Epithelial cell of proximal tubule (primary cell): Measurements from ENCODE around the gene CATSPER4. TPM values are rescaled to one million over a fixed set of nuclear protein-coding genes. Genes with fewer than 3 reads are reported as not detected.

Experiments used
- DNase-seq: peaks from one replicate; pipeline ENCODE4 v3.0.0-alpha.2; 2011; ENCODE audit warnings: low read depth
- H3K4me3 ChIP-seq: 2 replicates; pipeline ENCODE4 v1.5.1; 2011; ENCODE audit warnings: low read depth, mild to moderate bottlenecking, low read length
- total RNA-seq: library from RNA; depleted of rRNA; stranded (reverse); fragments of >200 nt; gene quantifications from 2 replicates; pipeline ENCODE4 v1.2.3, GENCODE V29; 2015
- TF ChIP-seq, protein P1 (sequence below): conservative IDR thresholded peaks from 2 replicates; pipeline ENCODE4 v1.5.1; 2012; ENCODE audit warnings: low read depth, mild to moderate bottlenecking, low read length

Gene CATSPER4
- total RNA-seq, 1 donor from 2014 or later, result not detected

- no peak for DNase-seq
- H3K4me3 ChIP-seq, result no peak overlapping the region
- TF ChIP-seq, protein P1, sequence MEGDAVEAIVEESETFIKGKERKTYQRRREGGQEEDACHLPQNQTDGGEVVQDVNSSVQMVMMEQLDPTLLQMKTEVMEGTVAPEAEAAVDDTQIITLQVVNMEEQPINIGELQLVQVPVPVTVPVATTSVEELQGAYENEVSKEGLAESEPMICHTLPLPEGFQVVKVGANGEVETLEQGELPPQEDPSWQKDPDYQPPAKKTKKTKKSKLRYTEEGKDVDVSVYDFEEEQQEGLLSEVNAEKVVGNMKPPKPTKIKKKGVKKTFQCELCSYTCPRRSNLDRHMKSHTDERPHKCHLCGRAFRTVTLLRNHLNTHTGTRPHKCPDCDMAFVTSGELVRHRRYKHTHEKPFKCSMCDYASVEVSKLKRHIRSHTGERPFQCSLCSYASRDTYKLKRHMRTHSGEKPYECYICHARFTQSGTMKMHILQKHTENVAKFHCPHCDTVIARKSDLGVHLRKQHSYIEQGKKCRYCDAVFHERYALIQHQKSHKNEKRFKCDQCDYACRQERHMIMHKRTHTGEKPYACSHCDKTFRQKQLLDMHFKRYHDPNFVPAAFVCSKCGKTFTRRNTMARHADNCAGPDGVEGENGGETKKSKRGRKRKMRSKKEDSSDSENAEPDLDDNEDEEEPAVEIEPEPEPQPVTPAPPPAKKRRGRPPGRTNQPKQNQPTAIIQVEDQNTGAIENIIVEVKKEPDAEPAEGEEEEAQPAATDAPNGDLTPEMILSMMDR, result no peak
These were observed 35.7 kb upstream of the CATSPER4 start for GRCh38 chr1:26154750-26155149.

DNA sequence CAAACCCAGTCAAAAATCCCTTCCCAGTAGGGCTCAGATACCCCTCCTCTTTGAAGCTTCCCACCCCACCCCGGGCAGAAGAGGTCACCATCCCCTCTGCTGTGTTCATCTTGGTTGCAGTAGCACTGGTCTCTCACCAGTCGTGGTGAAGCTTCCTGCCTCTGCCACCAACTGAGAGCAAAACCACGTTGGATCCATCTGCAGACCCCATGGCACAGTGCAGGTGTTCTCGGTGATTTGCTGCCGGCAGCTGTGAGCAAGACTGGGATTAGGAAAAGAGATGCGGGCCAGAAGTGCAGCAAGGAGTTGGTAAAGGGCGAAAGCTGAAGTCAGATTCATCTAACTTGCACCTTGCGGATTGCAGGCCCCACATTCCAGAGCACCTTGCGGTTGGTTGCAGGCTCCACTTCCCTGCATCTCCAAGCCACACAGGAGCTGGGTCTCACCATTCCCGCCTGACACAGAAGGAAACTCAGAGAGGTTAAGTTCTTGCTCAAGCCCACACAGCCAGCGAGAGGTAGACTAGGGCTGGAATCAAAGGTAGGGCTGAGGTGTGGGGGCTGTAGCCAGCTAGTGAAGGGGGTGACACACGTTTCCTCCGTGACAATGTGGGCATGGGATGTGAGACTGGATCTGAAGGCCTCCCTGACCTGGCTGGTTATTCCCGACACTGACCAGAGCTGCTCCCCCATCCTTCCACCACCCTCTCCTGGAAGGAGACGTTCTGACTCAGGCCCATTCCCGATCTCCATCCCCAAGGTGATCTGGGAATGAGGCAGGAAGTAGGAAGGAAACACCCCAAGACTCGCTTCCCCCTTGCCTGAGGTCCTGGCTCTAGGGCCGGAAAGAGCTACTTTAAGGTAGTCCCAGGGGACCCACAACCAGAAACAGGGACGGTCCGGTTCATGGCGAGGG is 34.8 kb upstream of the CATSPER4 start:
- TF ChIP-seq, protein P1, result no peak

DNA sequence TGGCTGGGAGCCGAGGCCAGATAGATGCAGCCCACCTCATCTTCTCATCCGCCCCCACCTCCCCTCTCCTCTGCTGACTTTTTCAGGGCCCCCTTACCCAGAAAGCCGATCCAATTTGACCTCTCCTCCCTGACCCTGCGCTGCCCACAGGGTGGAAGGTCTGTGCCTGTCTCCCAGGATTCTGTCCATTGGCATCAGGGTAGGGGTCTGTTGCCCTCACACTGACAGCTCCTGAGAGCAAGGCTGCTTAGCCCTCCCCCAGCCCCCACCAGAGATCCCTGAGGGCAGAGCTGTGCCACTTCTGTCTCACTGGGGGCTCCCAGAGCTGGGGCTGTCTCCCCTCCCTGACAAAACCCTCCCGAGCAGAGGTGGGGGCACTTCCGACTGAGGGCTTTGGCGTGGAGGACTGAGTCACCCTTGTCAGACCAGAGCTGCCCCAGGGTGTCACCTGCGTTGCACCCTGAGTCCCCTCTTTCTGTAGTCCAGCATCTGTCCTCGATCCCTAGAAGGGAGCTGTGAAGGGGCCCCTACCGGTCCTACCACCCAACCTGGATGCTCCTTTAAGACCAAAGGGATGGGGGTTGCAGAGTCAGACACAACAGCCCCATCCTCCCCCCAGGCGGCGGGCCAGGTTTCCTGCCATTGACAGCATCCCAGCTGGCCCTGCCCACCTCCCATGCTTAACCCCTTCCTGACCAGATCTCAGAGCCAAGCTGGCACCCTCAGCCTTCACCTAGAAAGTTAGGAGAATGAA is 33.9 kb upstream of the CATSPER4 start:
- no peak for DNase-seq

More for the DNA sequence above, 34.8 kb upstream of the CATSPER4 start:
- H3K4me3 ChIP-seq, result no peak overlapping the region
- DNase-seq, result no peak

DNA sequence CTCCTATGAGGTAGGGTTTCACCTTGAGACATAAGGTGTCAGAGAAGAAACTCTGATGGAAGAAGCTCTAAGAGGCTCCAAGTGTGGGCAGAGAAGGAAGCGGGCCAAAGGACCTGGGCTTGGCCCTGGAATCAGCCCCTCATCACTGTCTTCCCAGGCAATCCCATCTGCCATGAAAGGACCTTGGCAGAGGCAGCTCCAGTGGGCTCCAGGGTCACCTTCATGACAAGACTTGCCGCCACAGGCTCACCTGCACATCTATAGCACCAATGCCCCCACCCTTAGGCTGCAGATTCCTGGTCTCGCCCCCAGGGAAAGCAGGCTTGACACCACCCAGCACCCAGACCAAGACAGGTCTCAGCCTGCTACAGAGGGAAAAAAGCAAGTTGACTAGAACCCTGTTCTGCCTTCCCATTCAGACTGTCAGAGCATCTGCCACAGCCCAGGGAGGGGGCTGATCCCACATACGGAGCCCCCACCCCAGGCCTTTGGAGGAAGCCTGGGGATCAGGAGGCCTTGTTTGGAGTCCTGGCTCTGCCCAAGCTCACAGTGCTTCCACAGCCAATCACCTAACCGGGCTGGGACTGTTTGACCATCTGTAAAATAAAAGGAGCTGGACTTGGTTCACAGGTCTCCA is 32.0 kb upstream of the CATSPER4 start:
- DNase-seq, result no peak
- TF ChIP-seq, protein P1, result no peak
- H3K4me3 ChIP-seq, result no peak overlapping the region

More for the DNA sequence above, 33.9 kb upstream of the CATSPER4 start:
- no peak overlapping the region for H3K4me3 ChIP-seq
- TF ChIP-seq, protein P1, result no peak

- no peak within 1 kb of the TSS for H3K4me3 ChIP-seq
- TF ChIP-seq, protein P1, result no peak
- DNase-seq, result no peak
These were observed 31.3 kb upstream of the CATSPER4 start, which contains the start of gene FAM110D for GRCh38 chr1:26158908-26159742. TSS of gene FAM110D (plus strand) at chr1:26159079. CDS start at chr1:26161292, 2,213 bp downstream.

GRCh38 chr1:26159743-26160039 is 30.7 kb upstream of the CATSPER4 start:
- TF ChIP-seq, protein P1, result no peak
- no peak overlapping the region for H3K4me3 ChIP-seq
- DNase-seq, result no peak
